ENCODE measurements around the gene PNPLA3. TPM values are rescaled to one million over a fixed set of nuclear protein-coding genes. Genes with fewer than 3 reads are reported as not detected.
A peak's percentile ranks its signal among the peaks of the same experiment; 100 is the strongest.

Gene PNPLA3
- total and polyA plus RNA-seq, 7 donors: 1.3 TPM; not detected in 6

DNA sequence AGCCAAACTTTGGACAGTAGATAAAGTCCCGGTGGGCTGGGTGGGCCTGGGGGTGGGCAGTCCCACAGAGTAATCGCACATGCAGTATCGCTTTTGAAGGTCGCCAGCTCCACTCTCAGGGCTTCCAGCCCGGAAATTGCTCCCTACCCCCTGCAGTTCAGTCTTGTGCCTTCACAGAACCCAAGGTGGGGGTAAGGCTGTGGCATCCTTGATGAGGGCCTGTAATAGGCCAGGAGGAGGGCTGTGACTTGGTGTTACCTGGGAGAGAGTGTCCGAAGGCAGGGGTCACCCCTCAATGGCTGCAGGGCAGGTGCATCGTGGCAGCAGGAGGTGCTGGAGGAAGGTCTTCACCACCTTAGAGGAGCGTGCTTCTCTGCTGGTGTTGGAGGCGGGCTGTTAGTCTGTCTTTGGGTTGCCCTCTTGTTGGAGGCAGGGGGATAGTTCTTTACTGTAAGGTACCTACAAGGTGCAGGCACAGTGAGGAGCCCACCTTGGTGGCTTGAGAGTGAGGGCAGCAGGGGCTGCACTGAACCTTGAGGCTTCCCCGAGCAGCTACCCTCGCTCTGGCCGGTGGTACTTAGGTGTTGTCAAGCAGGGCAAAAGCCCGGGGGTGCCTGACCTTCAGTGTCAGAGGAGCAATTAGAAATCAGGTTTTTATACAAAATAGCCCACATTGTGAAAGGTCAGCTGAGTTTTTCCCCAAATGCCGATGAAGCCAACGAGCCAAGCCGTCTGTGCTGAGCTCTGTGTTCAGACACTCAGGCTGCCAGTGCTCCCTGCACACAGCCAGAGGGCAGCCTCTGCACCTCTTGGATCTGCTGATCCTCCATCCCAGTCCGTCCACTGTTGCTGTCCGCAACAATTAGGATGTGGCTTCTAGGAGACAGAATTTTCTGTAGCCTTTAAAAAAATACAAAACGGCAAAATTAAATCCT, 53.5 kb downstream of the PNPLA3 start:
- DNase-seq: peak; percentile 48
- H3K36me3 ChIP-seq: peaks cover 43 to 100% (median 75%) of the 10 kb centered on the region in 4 donors
- WGBS, 2 donors: 89 to 94% methylated on average over 19 of the region's 19 CpGs

DNA sequence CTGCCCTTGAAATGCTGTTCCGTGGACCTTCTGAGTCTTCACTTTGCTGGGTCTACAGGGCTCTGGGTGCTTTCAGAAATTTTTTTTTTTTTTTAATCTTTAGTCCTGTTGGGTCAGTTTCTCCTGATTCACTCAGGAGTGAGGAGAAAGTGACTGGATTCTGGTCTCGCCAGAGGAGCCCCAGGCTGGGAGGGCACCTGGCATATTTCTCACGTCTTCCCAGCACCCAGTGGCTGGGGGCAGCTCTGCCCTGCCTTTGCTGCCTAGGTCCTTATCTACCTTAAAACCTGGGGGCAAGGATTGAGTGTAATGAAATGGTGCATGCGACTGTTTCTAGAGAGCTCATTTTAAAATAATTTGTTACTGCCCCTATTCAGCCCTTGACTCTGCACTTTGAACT, 55.0 kb downstream of the PNPLA3 start:
- Histone ChIP-seq H3K4me1 (no peaks in the 10 kb centered on the region), H3K27ac (no peak overlapping the region), H3K36me3 (peaks cover 33 to 100% (median 65%) of the 10 kb centered on the region in 4 donors), H3K27me3 (no peaks in the 10 kb centered on the region), H3K4me3 (no peak overlapping the region), H3K9me3 (no peaks in the 10 kb centered on the region)
- peak; percentile 29 for DNase-seq
- intact Hi-C loops (cut with DNase I): no loop called here
- 97 to 98% methylated on average over 4 of the region's 4 CpGs for WGBS, 2 donors
- TF ChIP-seq POLR2AphosphoS5 (IDR thresholded peaks at IDR 0.05): no peak
- TF ChIP-seq EP300 (IDR thresholded peaks at IDR 0.05): no peak
- TF ChIP-seq POLR2A (IDR thresholded peaks at IDR 0.05): no peak
- TF ChIP-seq, protein P1, sequence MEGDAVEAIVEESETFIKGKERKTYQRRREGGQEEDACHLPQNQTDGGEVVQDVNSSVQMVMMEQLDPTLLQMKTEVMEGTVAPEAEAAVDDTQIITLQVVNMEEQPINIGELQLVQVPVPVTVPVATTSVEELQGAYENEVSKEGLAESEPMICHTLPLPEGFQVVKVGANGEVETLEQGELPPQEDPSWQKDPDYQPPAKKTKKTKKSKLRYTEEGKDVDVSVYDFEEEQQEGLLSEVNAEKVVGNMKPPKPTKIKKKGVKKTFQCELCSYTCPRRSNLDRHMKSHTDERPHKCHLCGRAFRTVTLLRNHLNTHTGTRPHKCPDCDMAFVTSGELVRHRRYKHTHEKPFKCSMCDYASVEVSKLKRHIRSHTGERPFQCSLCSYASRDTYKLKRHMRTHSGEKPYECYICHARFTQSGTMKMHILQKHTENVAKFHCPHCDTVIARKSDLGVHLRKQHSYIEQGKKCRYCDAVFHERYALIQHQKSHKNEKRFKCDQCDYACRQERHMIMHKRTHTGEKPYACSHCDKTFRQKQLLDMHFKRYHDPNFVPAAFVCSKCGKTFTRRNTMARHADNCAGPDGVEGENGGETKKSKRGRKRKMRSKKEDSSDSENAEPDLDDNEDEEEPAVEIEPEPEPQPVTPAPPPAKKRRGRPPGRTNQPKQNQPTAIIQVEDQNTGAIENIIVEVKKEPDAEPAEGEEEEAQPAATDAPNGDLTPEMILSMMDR (IDR thresholded peaks at IDR 0.05): no peak

More for the DNA sequence above, 53.5 kb downstream of the PNPLA3 start:
- Histone ChIP-seq H3K9me3 (no peaks in the 10 kb centered on the region), H3K27ac (no peak overlapping the region), H3K4me1 (no peaks in the 10 kb centered on the region), H3K4me3 (no peak overlapping the region), H3K27me3 (no peaks in the 10 kb centered on the region)
- intact Hi-C loops (cut with DNase I): no loop called here
- TF ChIP-seq POLR2AphosphoS5 (IDR thresholded peaks at IDR 0.05) (no peak), POLR2A (IDR thresholded peaks at IDR 0.05) (no peak), EP300 (IDR thresholded peaks at IDR 0.05) (no peak)
- TF ChIP-seq, protein P1 (IDR thresholded peaks at IDR 0.05): no peak

DNA sequence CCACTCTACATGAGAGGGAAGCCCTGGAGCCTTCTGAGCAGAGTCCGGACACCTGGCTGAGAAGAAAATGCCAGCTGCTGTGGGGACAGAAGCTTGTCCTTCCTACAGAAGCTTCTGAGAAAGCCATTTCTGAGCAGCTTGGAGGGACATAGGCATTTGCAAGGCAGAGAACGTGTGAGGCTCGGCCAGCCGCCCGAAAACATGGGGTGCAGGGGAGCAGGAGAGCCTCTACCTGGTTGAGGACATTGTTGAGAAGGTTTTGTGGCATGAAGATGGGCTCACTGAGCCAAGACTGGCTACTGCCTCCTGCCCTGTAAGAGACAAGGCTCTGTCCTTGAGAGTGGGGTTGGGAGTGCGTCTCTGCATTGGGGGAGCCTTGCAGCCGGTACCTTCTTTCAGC, 57.0 kb downstream of the PNPLA3 start:
- Histone ChIP-seq H3K4me1 (no peaks in the 10 kb centered on the region), H3K4me3 (no peak overlapping the region), H3K27ac (no peak overlapping the region), H3K27me3 (no peaks in the 10 kb centered on the region), H3K36me3 (peaks cover 35 to 100% (median 65%) of the 10 kb centered on the region in 4 donors), H3K9me3 (no peaks in the 10 kb centered on the region)
- WGBS, 2 donors: 97 to 98% methylated on average over 7 of the region's 7 CpGs
- intact Hi-C loops (cut with DNase I): no loop called here
- TF ChIP-seq EP300 (IDR thresholded peaks at IDR 0.05) (no peak), POLR2AphosphoS5 (IDR thresholded peaks at IDR 0.05) (no peak)
- peak; percentile 36 for DNase-seq

DNA sequence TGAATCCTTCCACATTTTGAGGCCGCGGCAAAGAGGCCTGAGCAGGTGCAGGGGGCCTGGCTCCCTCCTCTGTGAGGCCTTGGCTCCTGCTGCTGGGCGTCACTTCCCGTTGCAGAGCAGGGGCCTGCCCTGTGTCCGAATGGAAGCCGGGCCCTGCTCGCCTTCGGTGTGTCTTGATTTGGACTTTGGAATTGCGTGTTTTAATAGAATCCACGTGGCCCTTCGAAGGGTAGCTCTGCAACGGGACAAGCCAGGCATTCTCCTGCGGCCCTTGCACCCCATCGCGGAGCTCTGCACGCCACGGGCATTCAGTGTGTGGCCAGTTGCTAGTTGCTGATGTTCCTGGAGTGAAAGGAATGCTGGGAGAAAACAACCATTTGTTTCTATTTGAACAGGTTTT, 57.4 kb downstream of the PNPLA3 start:
- TF ChIP-seq POLR2A (IDR thresholded peaks at IDR 0.05): no peak
- TF ChIP-seq, protein P1 (IDR thresholded peaks at IDR 0.05): no peak
- WGBS, 2 donors: 84 to 93% methylated on average over 17 of the region's 17 CpGs

DNA sequence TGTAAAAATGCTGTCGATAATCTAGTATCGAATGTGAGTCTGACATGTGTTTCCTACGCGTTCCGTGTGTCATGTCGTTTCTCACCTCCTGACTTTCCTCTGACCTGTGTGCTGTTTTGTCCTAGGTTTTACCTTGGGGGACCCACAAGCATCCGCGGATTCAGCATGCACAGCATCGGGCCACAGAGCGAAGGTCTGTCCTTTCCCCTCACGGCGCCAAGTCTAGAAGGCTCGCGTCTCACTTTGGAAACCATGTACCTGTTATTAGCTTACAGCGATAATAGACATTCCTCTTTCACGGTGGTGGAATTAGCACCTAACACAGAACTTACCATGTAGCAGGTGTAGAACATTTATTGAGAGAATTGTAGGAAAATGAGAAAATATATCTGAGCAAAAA, 60.2 kb downstream of the PNPLA3 start:
- H3K27ac ChIP-seq: no peak overlapping the region
- peak; percentile 26 for DNase-seq
- H3K4me1 ChIP-seq: no peaks in the 10 kb centered on the region
- H3K4me3 ChIP-seq: no peak overlapping the region
- no peaks in the 10 kb centered on the region for H3K27me3 ChIP-seq
- peaks cover 24 to 96% (median 43%) of the 10 kb centered on the region in 4 donors for H3K36me3 ChIP-seq
- H3K9me3 ChIP-seq: no peaks in the 10 kb centered on the region
- 97% methylated on average over 16 of the region's 16 CpGs for WGBS, 2 donors
- TF ChIP-seq, protein P1 (IDR thresholded peaks at IDR 0.05): no peak
- no peak for TF ChIP-seq POLR2AphosphoS5 (IDR thresholded peaks at IDR 0.05)
- no peak for TF ChIP-seq EP300 (IDR thresholded peaks at IDR 0.05)
- no peak for TF ChIP-seq POLR2A (IDR thresholded peaks at IDR 0.05)
- intact Hi-C loops (cut with DNase I): no loop called here

More for the DNA sequence above, 57.4 kb downstream of the PNPLA3 start:
- Histone ChIP-seq H3K27ac (no peak overlapping the region), H3K27me3 (no peaks in the 10 kb centered on the region), H3K9me3 (no peaks in the 10 kb centered on the region), H3K36me3 (peaks cover 35 to 98% (median 63%) of the 10 kb centered on the region in 4 donors), H3K4me1 (no peaks in the 10 kb centered on the region), H3K4me3 (no peak overlapping the region)
- intact Hi-C loops (cut with DNase I): no loop called here
- peak; percentile 48 for DNase-seq
